GM12878 (cell line): ENCODE measurements around the gene GALNT6. TPM values are rescaled to one million over a fixed set of nuclear protein-coding genes. Genes with fewer than 3 reads are reported as not detected.
A peak's percentile ranks its signal among the peaks of the same experiment; 100 is the strongest.

Experiments
- DPF2 ChIP-seq: fragments of 450-650 bp; IDR thresholded peaks from 2 replicates; pipeline ENCODE4 v1.6.1; 2017; ENCODE audit warnings: mild to moderate bottlenecking
- HCFC1 ChIP-seq: fragments of 150-350 bp; IDR thresholded peaks from 2 replicates; pipeline ENCODE4 v1.6.1; 2014; ENCODE audit warnings: low read length
- KLF5 ChIP-seq: fragments of 450-650 bp; IDR thresholded peaks from 2 replicates; pipeline ENCODE4 v1.6.1; 2014; ENCODE audit warnings: mild to moderate bottlenecking; ENCODE audit not compliant: partially characterized antibody
- MEF2A ChIP-seq: IDR thresholded peaks from 2 replicates; pipeline ENCODE4 v1.6.1; 2011; ENCODE audit warnings: low read depth, mild to moderate bottlenecking, low read length, moderate library complexity; ENCODE audit not compliant: insufficient read depth
- MTA3 ChIP-seq: IDR thresholded peaks from 2 replicates; pipeline ENCODE4 v1.6.1; 2012; ENCODE audit warnings: low read length, inconsistent platforms, borderline replicate concordance
- NFYA ChIP-seq: IDR thresholded peaks from 2 replicates; pipeline ENCODE4 v1.6.1; 2011; ENCODE audit warnings: low read depth, mild to moderate bottlenecking, low read length, improper control_type of control experiment, borderline replicate concordance
- NR2F1 ChIP-seq: fragments of 450-650 bp; conservative IDR thresholded peaks from 2 replicates; pipeline ENCODE4 v1.6.1; 2017; ENCODE audit warnings: mild to moderate bottlenecking
- NRF1 ChIP-seq: conservative IDR thresholded peaks from 2 replicates; pipeline ENCODE4 v1.6.1; 2011; ENCODE audit warnings: mild to moderate bottlenecking, low read depth, low read length, improper control_type of control experiment
- RAD21 ChIP-seq: IDR thresholded peaks from 2 replicates; pipeline ENCODE4 v1.6.1; 2011; ENCODE audit warnings: mild to moderate bottlenecking, low read depth, low read length, moderate library complexity; ENCODE audit not compliant: insufficient read depth
- RB1 ChIP-seq: fragments of 450-650 bp; formaldehyde crosslinking; IDR thresholded peaks from 2 replicates; pipeline ENCODE4 v1.6.1; 2017; ENCODE audit warnings: mild to moderate bottlenecking, borderline replicate concordance
- RBBP5 ChIP-seq: fragments of 200-600 bp; sonication (generic); conservative IDR thresholded peaks from 2 replicates; pipeline ENCODE4 v1.6.1; 2016
- SP1 ChIP-seq: IDR thresholded peaks from one replicate; pipeline ENCODE4 v1.6.1; 2011; ENCODE audit warnings: low read depth, low read length
- SUPT20H ChIP-seq: IDR thresholded peaks from 2 replicates; pipeline ENCODE4 v1.6.1; 2011; ENCODE audit warnings: low read depth, mild to moderate bottlenecking, low read length, moderate library complexity, borderline replicate concordance; ENCODE audit not compliant: control insufficient read depth
- TAF1 ChIP-seq: IDR thresholded peaks from 2 replicates; pipeline ENCODE4 v1.6.1; 2011; ENCODE audit warnings: mild to moderate bottlenecking, low read depth, low read length, borderline replicate concordance
- YY1 ChIP-seq: IDR thresholded peaks from 2 replicates; pipeline ENCODE4 v1.6.1; 2011; ENCODE audit warnings: low read depth, mild to moderate bottlenecking, low read length
- ZBTB11 ChIP-seq: fragments of 450-650 bp; formaldehyde crosslinking; IDR thresholded peaks from 2 replicates; pipeline ENCODE4 v1.5.0; 2022; ENCODE audit warnings: mild to moderate bottlenecking, missing genetic modification characterization
- ZNF217 ChIP-seq: fragments of 450-650 bp; IDR thresholded peaks from 2 replicates; pipeline ENCODE4 v1.6.1; 2017; ENCODE audit warnings: antibody characterized with exemption, mild to moderate bottlenecking
- ZSCAN29 ChIP-seq: fragments of 450-650 bp; IDR thresholded peaks from 2 replicates; pipeline ENCODE4 v1.6.1; 2017; ENCODE audit warnings: mild to moderate bottlenecking, moderate library complexity
- polyA plus RNA-seq, 11 experiments: library from polyadenylated mRNA; depleted of rRNA in 4 of 11; unstranded in 6 of 11; stranded (reverse) in 5 of 11; fragments of >200 nt; fragmentation: Nextera tagmentation in 4 of 11; fragmentation: Illumina TruSeq in 1 of 11; extraction: Ambion mirVana in 4 of 11; extraction: Trizol in 1 of 11; gene quantifications; 1 replicate in 1 of 11; 2 replicates in 10 of 11; pipeline versions ENCODE4 v1.2.1 to v1.2.3, GENCODE V29; 2011 to 2016; ENCODE audit warnings: inconsistent platforms in 2 of 11, missing spikeins in 2 of 11, low read depth in 1 of 11
- total RNA-seq, 4 experiments: library from RNA; depleted of rRNA in 3 of 4; stranded (reverse); fragments of >200 nt in 3 of 4; fragmentation: Illumina TruSeq in 1 of 4; extraction: Trizol in 1 of 4; gene quantifications; 2 replicates each; pipeline versions ENCODE4 v1.2.1 to v1.2.3, GENCODE V29; 2013 to 2021
- TF ChIP-seq, protein P1 (sequence below): fragments of 450-650 bp; IDR thresholded peaks from 2 replicates; pipeline ENCODE4 v1.6.1; 2017; ENCODE audit warnings: mild to moderate bottlenecking, moderate library complexity
- TF ChIP-seq, protein P2 (sequence below): fragments of 450-650 bp; IDR thresholded peaks from 2 replicates; pipeline ENCODE4 v1.6.1; 2017; ENCODE audit warnings: antibody characterized with exemption, mild to moderate bottlenecking, moderate library complexity

GALNT6 gene
- total and polyA plus RNA-seq, 10 of the 15 experiments (the other 5 are each of a cell fraction or from before 2014, with no cell fraction given), result 6.6 to 40.4 (median 23.7) TPM

GRCh38 chr12:51323966-51324895 lies 67.0 kb downstream of the GALNT6 start, which contains the start of gene BIN2 (continued):
- no peak for TF ChIP-seq ZBTB11 (CRISPR knock-in tag)
- TF ChIP-seq RB1, result peak; percentile 51; the same call in 1 of the 2 replicates
- no peak for TF ChIP-seq NFYA
- 0 out of 2 replicates have a peak, but pooled peaks have one; percentile 61 for TF ChIP-seq ZSCAN29
- 0 out of 2 replicates have a peak, but pooled peaks have one; percentile 70 for TF ChIP-seq MTA3
- peak; percentile 69; the same call in 1 of the 2 replicates for TF ChIP-seq TAF1
- 0 out of 2 replicates have a peak, but pooled peaks have one; percentile 28 for TF ChIP-seq YY1
- peak; percentile 92 for TF ChIP-seq DPF2
- no peak for TF ChIP-seq MEF2A
- no peak for TF ChIP-seq SUPT20H
- peak; percentile 44 for TF ChIP-seq KLF5
- no peak for TF ChIP-seq NRF1
- TF ChIP-seq NR2F1, result peak; percentile 87
- TF ChIP-seq ZNF217, result peak; percentile 37; the same call in 1 of the 2 replicates
- no peak; the same call in 1 of the 2 replicates for TF ChIP-seq HCFC1
- peak; percentile 44 for TF ChIP-seq SP1
- TF ChIP-seq RBBP5, result no peak
- no peak for TF ChIP-seq RAD21
- TF ChIP-seq, protein P1, sequence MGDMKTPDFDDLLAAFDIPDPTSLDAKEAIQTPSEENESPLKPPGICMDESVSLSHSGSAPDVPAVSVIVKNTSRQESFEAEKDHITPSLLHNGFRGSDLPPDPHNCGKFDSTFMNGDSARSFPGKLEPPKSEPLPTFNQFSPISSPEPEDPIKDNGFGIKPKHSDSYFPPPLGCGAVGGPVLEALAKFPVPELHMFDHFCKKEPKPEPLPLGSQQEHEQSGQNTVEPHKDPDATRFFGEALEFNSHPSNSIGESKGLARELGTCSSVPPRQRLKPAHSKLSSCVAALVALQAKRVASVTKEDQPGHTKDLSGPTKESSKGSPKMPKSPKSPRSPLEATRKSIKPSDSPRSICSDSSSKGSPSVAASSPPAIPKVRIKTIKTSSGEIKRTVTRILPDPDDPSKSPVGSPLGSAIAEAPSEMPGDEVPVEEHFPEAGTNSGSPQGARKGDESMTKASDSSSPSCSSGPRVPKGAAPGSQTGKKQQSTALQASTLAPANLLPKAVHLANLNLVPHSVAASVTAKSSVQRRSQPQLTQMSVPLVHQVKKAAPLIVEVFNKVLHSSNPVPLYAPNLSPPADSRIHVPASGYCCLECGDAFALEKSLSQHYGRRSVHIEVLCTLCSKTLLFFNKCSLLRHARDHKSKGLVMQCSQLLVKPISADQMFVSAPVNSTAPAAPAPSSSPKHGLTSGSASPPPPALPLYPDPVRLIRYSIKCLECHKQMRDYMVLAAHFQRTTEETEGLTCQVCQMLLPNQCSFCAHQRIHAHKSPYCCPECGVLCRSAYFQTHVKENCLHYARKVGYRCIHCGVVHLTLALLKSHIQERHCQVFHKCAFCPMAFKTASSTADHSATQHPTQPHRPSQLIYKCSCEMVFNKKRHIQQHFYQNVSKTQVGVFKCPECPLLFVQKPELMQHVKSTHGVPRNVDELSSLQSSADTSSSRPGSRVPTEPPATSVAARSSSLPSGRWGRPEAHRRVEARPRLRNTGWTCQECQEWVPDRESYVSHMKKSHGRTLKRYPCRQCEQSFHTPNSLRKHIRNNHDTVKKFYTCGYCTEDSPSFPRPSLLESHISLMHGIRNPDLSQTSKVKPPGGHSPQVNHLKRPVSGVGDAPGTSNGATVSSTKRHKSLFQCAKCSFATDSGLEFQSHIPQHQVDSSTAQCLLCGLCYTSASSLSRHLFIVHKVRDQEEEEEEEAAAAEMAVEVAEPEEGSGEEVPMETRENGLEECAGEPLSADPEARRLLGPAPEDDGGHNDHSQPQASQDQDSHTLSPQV, result no peak; the same call in 1 of the 2 replicates
- TF ChIP-seq, protein P2, sequence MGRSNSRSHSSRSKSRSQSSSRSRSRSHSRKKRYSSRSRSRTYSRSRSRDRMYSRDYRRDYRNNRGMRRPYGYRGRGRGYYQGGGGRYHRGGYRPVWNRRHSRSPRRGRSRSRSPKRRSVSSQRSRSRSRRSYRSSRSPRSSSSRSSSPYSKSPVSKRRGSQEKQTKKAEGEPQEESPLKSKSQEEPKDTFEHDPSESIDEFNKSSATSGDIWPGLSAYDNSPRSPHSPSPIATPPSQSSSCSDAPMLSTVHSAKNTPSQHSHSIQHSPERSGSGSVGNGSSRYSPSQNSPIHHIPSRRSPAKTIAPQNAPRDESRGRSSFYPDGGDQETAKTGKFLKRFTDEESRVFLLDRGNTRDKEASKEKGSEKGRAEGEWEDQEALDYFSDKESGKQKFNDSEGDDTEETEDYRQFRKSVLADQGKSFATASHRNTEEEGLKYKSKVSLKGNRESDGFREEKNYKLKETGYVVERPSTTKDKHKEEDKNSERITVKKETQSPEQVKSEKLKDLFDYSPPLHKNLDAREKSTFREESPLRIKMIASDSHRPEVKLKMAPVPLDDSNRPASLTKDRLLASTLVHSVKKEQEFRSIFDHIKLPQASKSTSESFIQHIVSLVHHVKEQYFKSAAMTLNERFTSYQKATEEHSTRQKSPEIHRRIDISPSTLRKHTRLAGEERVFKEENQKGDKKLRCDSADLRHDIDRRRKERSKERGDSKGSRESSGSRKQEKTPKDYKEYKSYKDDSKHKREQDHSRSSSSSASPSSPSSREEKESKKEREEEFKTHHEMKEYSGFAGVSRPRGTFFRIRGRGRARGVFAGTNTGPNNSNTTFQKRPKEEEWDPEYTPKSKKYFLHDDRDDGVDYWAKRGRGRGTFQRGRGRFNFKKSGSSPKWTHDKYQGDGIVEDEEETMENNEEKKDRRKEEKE, result no peak
